Duodenal mucosa (tissue), 2 donors: ENCODE measurements around the gene NCBP2L.
A peak's percentile ranks its signal among the peaks of the same experiment; 100 is the strongest.

ENCODE experiments used
- H3K27ac ChIP-seq: one replicate; pipeline ENCODE4 v1.7.0; 2013; ENCODE audit warnings: low read depth, low read length
- H3K27me3 ChIP-seq, 2 donors: one replicate each; pipeline ENCODE4 v1.7.0; 2013; ENCODE audit warnings: low read length in 2 of 2, control low read depth in 1 of 2; ENCODE audit not compliant: insufficient read depth in 2 of 2, control insufficient read depth in 1 of 2
- H3K36me3 ChIP-seq, 2 donors: one replicate each; pipeline ENCODE4 v1.7.0; 2013; ENCODE audit warnings: low read length in 2 of 2, control low read depth in 1 of 2; ENCODE audit not compliant: insufficient read depth in 2 of 2, control insufficient read depth in 1 of 2
- H3K4me1 ChIP-seq, 2 donors: one replicate each; pipeline ENCODE4 v1.7.0; 2013; ENCODE audit warnings: low read length in 2 of 2, control low read depth in 1 of 2; ENCODE audit not compliant: insufficient read depth in 2 of 2, control insufficient read depth in 1 of 2
- H3K4me3 ChIP-seq, 2 donors: one replicate each; pipeline ENCODE4 v1.7.0; 2013; ENCODE audit warnings: low read length in 2 of 2, low read depth in 1 of 2
- H3K9ac ChIP-seq, 2 donors: one replicate each; pipeline ENCODE4 v1.7.0; 2013; ENCODE audit warnings: low read length in 2 of 2, low read depth in 1 of 2
- H3K9me3 ChIP-seq, 2 donors: one replicate each; pipeline ENCODE4 v1.7.0; 2013; ENCODE audit warnings: low read length in 2 of 2, control low read depth in 1 of 2; ENCODE audit not compliant: control insufficient read depth in 1 of 2

NCBP2L gene

GRCh38 chrX:107738272-107738671 is 39.3 kb upstream of the NCBP2L start:
- Histone ChIP-seq H3K9ac (no peak overlapping the region), H3K27me3 (no peaks in the 10 kb centered on the region), H3K4me3 (no peak overlapping the region), H3K9me3 (no peaks in the 10 kb centered on the region), H3K4me1 (peaks cover 17 to 34% of the 10 kb centered on the region in 2 donors), H3K27ac (no peak overlapping the region), H3K36me3 (no peaks in the 10 kb centered on the region)

- Histone ChIP-seq H3K36me3 (no peaks in the 10 kb centered on the region), H3K9ac (no peak overlapping the region), H3K4me3 (no peak overlapping the region), H3K27me3 (no peaks in the 10 kb centered on the region), H3K4me1 (peaks cover 22 to 39% of the 10 kb centered on the region in 2 donors), H3K9me3 (no peaks in the 10 kb centered on the region), H3K27ac (no peak overlapping the region)
Measured at GRCh38 chrX:107738768-107739167, 38.8 kb upstream of the NCBP2L start.

GRCh38 chrX:107739541-107739940 is 38.0 kb upstream of the NCBP2L start:
- no peak overlapping the region for H3K4me3 ChIP-seq
- H3K9me3 ChIP-seq = no peaks in the 10 kb centered on the region
- H3K27ac ChIP-seq = no peak overlapping the region
- no peaks in the 10 kb centered on the region for H3K36me3 ChIP-seq
- H3K9ac ChIP-seq = no peak overlapping the region
- peaks cover 24 to 42% of the 10 kb centered on the region in 2 donors for H3K4me1 ChIP-seq
- H3K27me3 ChIP-seq = no peaks in the 10 kb centered on the region

GRCh38 chrX:107741404-107741790 is 36.1 kb upstream of the NCBP2L start:
- H3K36me3 ChIP-seq = no peaks in the 10 kb centered on the region
- H3K9me3 ChIP-seq = no peaks in the 10 kb centered on the region
- no peak overlapping the region for H3K9ac ChIP-seq
- peak overlapping the region; percentile 36 to 39 for H3K4me3 ChIP-seq
- H3K27ac ChIP-seq = peak overlapping the region; percentile 11
- H3K4me1 ChIP-seq = peaks cover 30 to 42% of the 10 kb centered on the region in 2 donors
- H3K27me3 ChIP-seq = no peaks in the 10 kb centered on the region

GRCh38 chrX:107742700-107743191 is 34.8 kb upstream of the NCBP2L start:
- peak overlapping the region; percentile 45 to 47 for H3K4me3 ChIP-seq
- H3K27ac ChIP-seq = peak overlapping the region; percentile 81
- peak overlapping the region; percentile 61 to 64 for H3K9ac ChIP-seq
- H3K4me1 ChIP-seq = peaks cover 42 to 54% of the 10 kb centered on the region in 2 donors
- no peaks in the 10 kb centered on the region for H3K9me3 ChIP-seq
- no peaks in the 10 kb centered on the region for H3K27me3 ChIP-seq
- H3K36me3 ChIP-seq = no peaks in the 10 kb centered on the region

GRCh38 chrX:107743995-107744394 is 33.5 kb upstream of the NCBP2L start:
- Histone ChIP-seq H3K36me3 (no peaks in the 10 kb centered on the region), H3K27me3 (no peaks in the 10 kb centered on the region), H3K4me3 (peak overlapping the region in 1 of 2 donors; percentile 3), H3K9me3 (no peaks in the 10 kb centered on the region), H3K4me1 (peaks cover 45 to 49% of the 10 kb centered on the region in 2 donors), H3K9ac (no peak overlapping the region), H3K27ac (no peak overlapping the region)

- peaks cover 45 to 49% of the 10 kb centered on the region in 2 donors for H3K4me1 ChIP-seq
- no peak overlapping the region for H3K9ac ChIP-seq
- H3K27ac ChIP-seq = no peak overlapping the region
- H3K36me3 ChIP-seq = no peaks in the 10 kb centered on the region
- H3K4me3 ChIP-seq = no peak overlapping the region
- H3K27me3 ChIP-seq = no peaks in the 10 kb centered on the region
- H3K9me3 ChIP-seq = no peaks in the 10 kb centered on the region
Measured at GRCh38 chrX:107744868-107745267, 32.7 kb upstream of the NCBP2L start.

- H3K9me3 ChIP-seq = no peaks in the 10 kb centered on the region
- peaks cover 32 to 34% of the 10 kb centered on the region in 2 donors for H3K4me1 ChIP-seq
- H3K27ac ChIP-seq = peak overlapping the region; percentile 32
- H3K36me3 ChIP-seq = no peaks in the 10 kb centered on the region
- H3K9ac ChIP-seq = no peak overlapping the region
- no peak overlapping the region for H3K4me3 ChIP-seq
- no peaks in the 10 kb centered on the region for H3K27me3 ChIP-seq
Measured at GRCh38 chrX:107747596-107748161, 29.9 kb upstream of the NCBP2L start.

- Histone ChIP-seq H3K9me3 (no peaks in the 10 kb centered on the region), H3K4me1 (peaks cover 24 to 26% of the 10 kb centered on the region in 2 donors), H3K9ac (no peak overlapping the region), H3K27me3 (no peaks in the 10 kb centered on the region), H3K36me3 (no peaks in the 10 kb centered on the region), H3K27ac (no peak overlapping the region), H3K4me3 (no peak overlapping the region)
Measured at GRCh38 chrX:107748506-107748905, 29.0 kb upstream of the NCBP2L start.

- H3K27me3 ChIP-seq = no peaks in the 10 kb centered on the region
- H3K36me3 ChIP-seq = no peaks in the 10 kb centered on the region
- peaks cover 19 to 21% of the 10 kb centered on the region in 2 donors for H3K4me1 ChIP-seq
- no peak overlapping the region for H3K27ac ChIP-seq
- no peak overlapping the region for H3K4me3 ChIP-seq
- no peak overlapping the region for H3K9ac ChIP-seq
- H3K9me3 ChIP-seq = no peaks in the 10 kb centered on the region
Measured at GRCh38 chrX:107750263-107750662, 27.3 kb upstream of the NCBP2L start.
